HS-5 (cell line): Measurements from ENCODE around the gene TNFRSF14.
"Not testable (repeated sequence)": the region's sequence is repeated elsewhere in the genome, so short reads cannot be mapped to it uniquely, and the experiment has no call there.

ENCODE experiments used
- DNase-seq: peaks from one replicate; pipeline ENCODE4 v3.0.0-alpha.2; 2012; ENCODE audit warnings: low read depth

The TNFRSF14 gene

GRCh38 chr1:2538872-2539271 is 17.3 kb upstream of the TNFRSF14 start:
- no peak for DNase-seq

GRCh38 chr1:2539312-2539907 is 16.8 kb upstream of the TNFRSF14 start:
- DNase-seq = no peak

GRCh38 chr1:2540816-2541492 is 15.2 kb upstream of the TNFRSF14 start:
- no peak for DNase-seq

GRCh38 chr1:2541619-2542245 is 14.4 kb upstream of the TNFRSF14 start:
- no peak for DNase-seq

- no peak for DNase-seq
Observed at GRCh38 chr1:2542246-2542915, 13.8 kb upstream of the TNFRSF14 start.

GRCh38 chr1:2543543-2544092 is 12.6 kb upstream of the TNFRSF14 start:
- no peak for DNase-seq

- DNase-seq = no peak
Observed at GRCh38 chr1:2544093-2544874, 11.9 kb upstream of the TNFRSF14 start.

- DNase-seq = no peak
Observed at GRCh38 chr1:2544875-2545640, 11.1 kb upstream of the TNFRSF14 start.

- no peak for DNase-seq
Observed at GRCh38 chr1:2545754-2546514, 10.2 kb upstream of the TNFRSF14 start.

GRCh38 chr1:2546515-2547209 is 9.5 kb upstream of the TNFRSF14 start:
- DNase-seq = no peak

- DNase-seq = no peak
Observed at GRCh38 chr1:2547210-2548067, 8.7 kb upstream of the TNFRSF14 start.

GRCh38 chr1:2548068-2548589 is 8.0 kb upstream of the TNFRSF14 start:
- no peak for DNase-seq

GRCh38 chr1:2549367-2550029 is 6.7 kb upstream of the TNFRSF14 start:
- not testable (repeated sequence) for DNase-seq

GRCh38 chr1:2550309-2550861 is 5.8 kb upstream of the TNFRSF14 start:
- not testable (repeated sequence) for DNase-seq

GRCh38 chr1:2551544-2551943 is 4.6 kb upstream of the TNFRSF14 start:
- not testable (repeated sequence) for DNase-seq

- DNase-seq = no peak
Observed at GRCh38 chr1:2552189-2552588, 4.0 kb upstream of the TNFRSF14 start.

GRCh38 chr1:2553076-2553475 is 3.1 kb upstream of the TNFRSF14 start:
- DNase-seq = not testable (repeated sequence)
